Measurements from ENCODE around the gene TSPAN4.

The TSPAN4 gene

DNA sequence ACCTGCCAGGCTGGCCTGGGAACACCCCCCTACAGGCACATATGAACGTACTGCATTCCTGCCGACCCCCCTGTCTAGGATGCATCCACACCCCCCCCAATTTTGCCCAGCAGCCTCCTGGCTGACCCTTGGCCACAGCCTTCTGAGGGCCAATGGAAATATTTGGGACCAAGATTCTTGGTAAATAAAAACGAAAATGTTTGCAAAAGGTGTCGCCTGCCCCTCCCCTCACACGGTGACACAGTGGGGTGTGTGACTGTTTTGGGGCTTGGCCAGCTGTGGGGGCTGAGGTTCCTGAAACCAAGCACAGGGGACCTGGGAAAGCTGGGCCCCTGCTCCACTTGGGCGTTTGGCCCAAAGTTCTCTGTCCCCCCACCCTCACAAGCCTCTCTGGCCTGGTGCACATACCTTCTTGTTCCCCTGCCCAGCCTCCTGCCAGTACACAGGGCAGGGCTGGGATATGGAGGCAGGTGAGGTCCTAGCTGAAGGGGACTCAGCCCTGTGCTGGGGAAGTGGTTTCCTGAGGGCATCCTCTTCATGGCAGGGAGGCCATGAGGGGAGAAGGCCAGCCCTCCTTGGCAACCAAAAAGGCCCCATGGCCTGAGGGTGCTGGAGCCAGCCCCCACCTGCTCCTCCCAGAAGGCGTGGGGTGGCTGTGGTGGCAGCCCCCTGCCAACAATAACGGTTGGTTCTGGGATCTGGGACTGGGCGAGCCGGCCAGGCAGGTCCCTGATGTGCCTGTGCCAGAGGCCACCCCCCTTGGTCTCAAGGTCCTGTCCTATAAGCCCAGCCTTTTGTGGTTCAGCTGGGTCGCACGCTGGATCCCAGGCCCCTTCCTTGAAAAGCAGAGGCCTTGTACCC, 17.1 kb upstream of the TSPAN4 start:
- peak overlapping the region; percentile 41 to 93 for H3K9ac ChIP-seq (ENCODE audit: low read depth in 1 of 2, low read length in 2 of 2)

GRCh38 chr11:826227-826621, 16.4 kb upstream of the TSPAN4 start:
- Histone ChIP-seq H3K36me3 (ENCODE audit: control insufficient read depth in 2 of 2, insufficient read depth in 2 of 2, low read length in 2 of 2) (peaks cover 14 to 21% of the 10 kb centered on the region in 2 donors), H3K4me3 (ENCODE audit: low read length in 2 of 2) (peak overlapping the region in 1 of 2 donors; percentile 60), H3K4me1 (ENCODE audit: control insufficient read depth in 2 of 2, insufficient read depth in 2 of 2, low read length in 2 of 2) (peaks cover 51 to 75% of the 10 kb centered on the region in 2 donors), H3K9ac (ENCODE audit: low read depth in 1 of 2, low read length in 2 of 2) (peak overlapping the region in 1 of 2 donors; percentile 93), H3K27ac (ENCODE audit: low read depth in 2 of 2, low read length in 2 of 2) (peak overlapping the region; percentile 89 to 91), H3K9me3 (ENCODE audit: control insufficient read depth in 2 of 2, low read length in 2 of 2) (no peaks in the 10 kb centered on the region), H3K27me3 (ENCODE audit: control insufficient read depth in 2 of 2, insufficient read depth in 2 of 2, low read length in 2 of 2) (no peaks in the 10 kb centered on the region)

More for the DNA sequence above, 17.1 kb upstream of the TSPAN4 start:
- H3K4me3 ChIP-seq (ENCODE audit: low read length in 2 of 2) = no peak overlapping the region
- peaks cover 51 to 75% of the 10 kb centered on the region in 2 donors for H3K4me1 ChIP-seq (ENCODE audit: control insufficient read depth in 2 of 2, insufficient read depth in 2 of 2, low read length in 2 of 2)
- peak overlapping the region; percentile 89 to 91 for H3K27ac ChIP-seq (ENCODE audit: low read depth in 2 of 2, low read length in 2 of 2)
- peaks cover 14 to 21% of the 10 kb centered on the region in 2 donors for H3K36me3 ChIP-seq (ENCODE audit: control insufficient read depth in 2 of 2, insufficient read depth in 2 of 2, low read length in 2 of 2)
- no peaks in the 10 kb centered on the region for H3K27me3 ChIP-seq (ENCODE audit: control insufficient read depth in 2 of 2, insufficient read depth in 2 of 2, low read length in 2 of 2)
- no peaks in the 10 kb centered on the region for H3K9me3 ChIP-seq (ENCODE audit: control insufficient read depth in 2 of 2, low read length in 2 of 2)

GRCh38 chr11:826836-827145, 15.9 kb upstream of the TSPAN4 start:
- Histone ChIP-seq H3K9ac (ENCODE audit: low read depth in 1 of 2, low read length in 2 of 2) (peak overlapping the region; percentile 48 to 93), H3K27me3 (ENCODE audit: control insufficient read depth in 2 of 2, insufficient read depth in 2 of 2, low read length in 2 of 2) (no peaks in the 10 kb centered on the region), H3K4me1 (ENCODE audit: control insufficient read depth in 2 of 2, insufficient read depth in 2 of 2, low read length in 2 of 2) (peaks cover 48 to 73% of the 10 kb centered on the region in 2 donors), H3K27ac (ENCODE audit: low read depth in 2 of 2, low read length in 2 of 2) (peak overlapping the region; percentile 89 to 91), H3K4me3 (ENCODE audit: low read length in 2 of 2) (peak overlapping the region; percentile 60 to 74), H3K9me3 (ENCODE audit: control insufficient read depth in 2 of 2, low read length in 2 of 2) (no peaks in the 10 kb centered on the region), H3K36me3 (ENCODE audit: control insufficient read depth in 2 of 2, insufficient read depth in 2 of 2, low read length in 2 of 2) (peaks cover 14 to 16% of the 10 kb centered on the region in 2 donors)

GRCh38 chr11:827146-827896, 15.3 kb upstream of the TSPAN4 start:
- H3K36me3 ChIP-seq (ENCODE audit: control insufficient read depth in 2 of 2, insufficient read depth in 2 of 2, low read length in 2 of 2) = peaks cover 11 to 12% of the 10 kb centered on the region in 2 donors
- H3K27me3 ChIP-seq (ENCODE audit: control insufficient read depth in 2 of 2, insufficient read depth in 2 of 2, low read length in 2 of 2) = no peaks in the 10 kb centered on the region
- no peaks in the 10 kb centered on the region for H3K9me3 ChIP-seq (ENCODE audit: control insufficient read depth in 2 of 2, low read length in 2 of 2)
- peak overlapping the region; percentile 48 to 93 for H3K9ac ChIP-seq (ENCODE audit: low read depth in 1 of 2, low read length in 2 of 2)
- H3K4me1 ChIP-seq (ENCODE audit: control insufficient read depth in 2 of 2, insufficient read depth in 2 of 2, low read length in 2 of 2) = peaks cover 50 to 76% of the 10 kb centered on the region in 2 donors
- H3K4me3 ChIP-seq (ENCODE audit: low read length in 2 of 2) = peak overlapping the region; percentile 60 to 74
- peak overlapping the region; percentile 89 to 91 for H3K27ac ChIP-seq (ENCODE audit: low read depth in 2 of 2, low read length in 2 of 2)

DNA sequence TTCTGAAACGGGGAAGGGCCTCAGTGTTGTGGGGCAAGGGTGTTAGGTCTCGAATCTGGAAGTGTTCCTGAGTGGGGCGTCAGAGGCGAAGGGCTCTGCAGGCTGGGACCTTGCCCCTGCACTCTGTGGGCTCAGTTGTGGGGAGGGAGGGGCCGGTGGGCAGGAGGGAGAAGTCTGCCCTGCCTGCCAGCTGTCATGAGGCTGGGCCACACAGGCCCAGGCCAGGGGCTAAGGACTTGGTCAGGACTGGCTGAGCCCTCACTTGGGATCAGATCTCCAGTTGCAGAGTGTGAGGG, 14.8 kb upstream of the TSPAN4 start, which contains the start of gene CRACR2B:
TSS of gene CRACR2B (plus strand) at position 23 of the 296 bp plus-strand sequence. CDS start 689 bp downstream, outside the sequence.
- H3K4me3 ChIP-seq (ENCODE audit: low read length in 2 of 2) = peak within 1 kb of the TSS; percentile 60 to 74
- no peaks in the 10 kb centered on the region for H3K9me3 ChIP-seq (ENCODE audit: control insufficient read depth in 2 of 2, low read length in 2 of 2)
- peak within 1 kb of the TSS; percentile 89 to 91 for H3K27ac ChIP-seq (ENCODE audit: low read depth in 2 of 2, low read length in 2 of 2)
- H3K36me3 ChIP-seq (ENCODE audit: control insufficient read depth in 2 of 2, insufficient read depth in 2 of 2, low read length in 2 of 2) = peaks cover 8 to 9% of the 10 kb centered on the region in 2 donors
- no peaks in the 10 kb centered on the region for H3K27me3 ChIP-seq (ENCODE audit: control insufficient read depth in 2 of 2, insufficient read depth in 2 of 2, low read length in 2 of 2)
- H3K4me1 ChIP-seq (ENCODE audit: control insufficient read depth in 2 of 2, insufficient read depth in 2 of 2, low read length in 2 of 2) = peaks cover 53 to 78% of the 10 kb centered on the region in 2 donors
- H3K9ac ChIP-seq (ENCODE audit: low read depth in 1 of 2, low read length in 2 of 2) = peak within 1 kb of the TSS; percentile 48 to 93

DNA sequence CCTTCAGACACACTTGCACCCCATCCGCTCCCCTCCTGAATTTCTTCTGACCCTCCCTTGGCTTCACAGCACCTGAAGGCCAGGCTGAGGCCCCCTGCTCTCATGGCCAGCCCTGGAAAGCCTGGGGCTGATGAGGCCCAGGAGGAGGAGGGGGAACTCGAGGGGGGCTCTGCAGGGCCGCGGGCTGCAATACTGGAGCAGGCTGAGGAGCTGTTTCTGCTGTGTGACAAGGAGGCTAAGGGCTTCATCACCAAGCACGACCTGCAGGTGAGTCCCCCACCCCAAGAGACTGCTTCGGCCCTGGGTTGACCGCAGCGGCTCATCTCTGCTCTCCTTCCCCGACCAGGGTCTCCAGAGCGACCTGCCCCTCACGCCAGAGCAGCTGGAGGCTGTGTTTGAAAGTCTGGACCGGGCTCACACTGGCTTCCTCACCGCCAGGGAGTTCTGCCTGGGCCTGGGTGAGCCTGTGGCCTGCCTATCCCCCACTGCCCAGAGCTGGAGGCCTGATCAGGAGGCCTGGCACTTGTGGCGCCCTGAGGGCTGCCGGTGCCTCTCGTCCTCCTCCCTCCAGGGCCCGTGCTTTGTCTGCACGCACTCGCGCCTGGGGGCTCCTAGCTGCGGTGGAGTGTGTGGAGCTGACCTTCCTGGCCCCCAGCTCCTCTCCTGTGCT, 14.0 kb upstream of the TSPAN4 start:
- Histone ChIP-seq H3K9ac (ENCODE audit: low read depth in 1 of 2, low read length in 2 of 2) (peak overlapping the region in 1 of 2 donors; percentile 93), H3K9me3 (ENCODE audit: control insufficient read depth in 2 of 2, low read length in 2 of 2) (no peaks in the 10 kb centered on the region), H3K4me3 (ENCODE audit: low read length in 2 of 2) (peak overlapping the region; percentile 41 to 65), H3K4me1 (ENCODE audit: control insufficient read depth in 2 of 2, insufficient read depth in 2 of 2, low read length in 2 of 2) (peaks cover 56 to 78% of the 10 kb centered on the region in 2 donors), H3K27ac (ENCODE audit: low read depth in 2 of 2, low read length in 2 of 2) (peak overlapping the region; percentile 89 to 91), H3K36me3 (ENCODE audit: control insufficient read depth in 2 of 2, insufficient read depth in 2 of 2, low read length in 2 of 2) (peaks cover 4 to 8% of the 10 kb centered on the region in 2 donors), H3K27me3 (ENCODE audit: control insufficient read depth in 2 of 2, insufficient read depth in 2 of 2, low read length in 2 of 2) (no peaks in the 10 kb centered on the region)

GRCh38 chr11:829176-829846, 13.3 kb upstream of the TSPAN4 start:
- Histone ChIP-seq H3K36me3 (ENCODE audit: control insufficient read depth in 2 of 2, insufficient read depth in 2 of 2, low read length in 2 of 2) (peaks cover 0 to 4% of the 10 kb centered on the region in 2 donors), H3K4me1 (ENCODE audit: control insufficient read depth in 2 of 2, insufficient read depth in 2 of 2, low read length in 2 of 2) (peaks cover 62 to 81% of the 10 kb centered on the region in 2 donors), H3K9ac (ENCODE audit: low read depth in 1 of 2, low read length in 2 of 2) (peak overlapping the region in 1 of 2 donors; percentile 93), H3K27me3 (ENCODE audit: control insufficient read depth in 2 of 2, insufficient read depth in 2 of 2, low read length in 2 of 2) (no peaks in the 10 kb centered on the region), H3K27ac (ENCODE audit: low read depth in 2 of 2, low read length in 2 of 2) (peak overlapping the region; percentile 89 to 91), H3K4me3 (ENCODE audit: low read length in 2 of 2) (peak overlapping the region; percentile 41 to 65), H3K9me3 (ENCODE audit: control insufficient read depth in 2 of 2, low read length in 2 of 2) (no peaks in the 10 kb centered on the region)

DNA sequence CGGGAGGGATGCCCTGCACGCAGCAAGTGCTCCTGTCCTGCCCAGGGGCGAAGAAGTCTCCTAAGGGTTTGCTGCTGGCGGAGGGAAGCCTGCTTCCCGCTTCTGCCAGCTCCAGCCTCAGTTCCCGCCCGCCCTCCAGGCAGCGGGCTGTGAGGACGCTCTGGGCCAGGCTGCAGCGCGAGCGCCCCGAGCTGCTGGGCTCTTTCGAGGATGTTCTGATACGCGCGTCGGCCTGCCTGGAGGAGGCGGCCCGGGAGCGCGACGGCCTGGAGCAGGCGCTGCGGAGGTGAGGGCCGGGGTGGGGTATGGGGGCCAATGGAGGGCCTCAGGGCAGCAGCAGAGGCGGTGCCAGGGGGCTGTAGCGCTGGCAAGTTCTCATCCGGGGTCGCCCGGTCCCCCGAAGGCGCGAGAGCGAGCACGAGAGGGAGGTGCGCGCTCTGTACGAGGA, 12.8 kb upstream of the TSPAN4 start:
- no peak overlapping the region for H3K9ac ChIP-seq (ENCODE audit: low read depth in 1 of 2, low read length in 2 of 2)
- peak overlapping the region in 1 of 2 donors; percentile 91 for H3K27ac ChIP-seq (ENCODE audit: low read depth in 2 of 2, low read length in 2 of 2)
- no peaks in the 10 kb centered on the region for H3K9me3 ChIP-seq (ENCODE audit: control insufficient read depth in 2 of 2, low read length in 2 of 2)
- peaks cover 67 to 81% of the 10 kb centered on the region in 2 donors for H3K4me1 ChIP-seq (ENCODE audit: control insufficient read depth in 2 of 2, insufficient read depth in 2 of 2, low read length in 2 of 2)
- peaks cover 0 to 3% of the 10 kb centered on the region in 2 donors for H3K36me3 ChIP-seq (ENCODE audit: control insufficient read depth in 2 of 2, insufficient read depth in 2 of 2, low read length in 2 of 2)
- no peaks in the 10 kb centered on the region for H3K27me3 ChIP-seq (ENCODE audit: control insufficient read depth in 2 of 2, insufficient read depth in 2 of 2, low read length in 2 of 2)
- H3K4me3 ChIP-seq (ENCODE audit: low read length in 2 of 2) = peak overlapping the region; percentile 41 to 65

- Histone ChIP-seq H3K27ac (ENCODE audit: low read depth in 2 of 2, low read length in 2 of 2) (no peak overlapping the region), H3K36me3 (ENCODE audit: control insufficient read depth in 2 of 2, insufficient read depth in 2 of 2, low read length in 2 of 2) (no peaks in the 10 kb centered on the region), H3K27me3 (ENCODE audit: control insufficient read depth in 2 of 2, insufficient read depth in 2 of 2, low read length in 2 of 2) (no peaks in the 10 kb centered on the region), H3K9ac (ENCODE audit: low read depth in 1 of 2, low read length in 2 of 2) (peak overlapping the region in 1 of 2 donors; percentile 29), H3K4me3 (ENCODE audit: low read length in 2 of 2) (peak overlapping the region; percentile 41 to 65), H3K4me1 (ENCODE audit: control insufficient read depth in 2 of 2, insufficient read depth in 2 of 2, low read length in 2 of 2) (peaks cover 67 to 79% of the 10 kb centered on the region in 2 donors), H3K9me3 (ENCODE audit: control insufficient read depth in 2 of 2, low read length in 2 of 2) (no peaks in the 10 kb centered on the region)
Observed at GRCh38 chr11:830295-831117, 12.1 kb upstream of the TSPAN4 start.

Data from mucosa of rectum (tissue), 2 donors.